ENCODE data around the gene AMPD2. TPM values are rescaled to one million over a fixed set of nuclear protein-coding genes. Genes with fewer than 3 reads are reported as not detected.

AMPD2 gene
- total RNA-seq, 1 experiment from 2014 or later = 69.9 TPM

GRCh38 chr1:109636201-109636952 is 16.7 kb downstream of the AMPD2 start:
- intact Hi-C loops (cut with micrococcal nuclease) = no loop called here

GRCh38 chr1:109637446-109637845 is 17.8 kb downstream of the AMPD2 start:
- Histone ChIP-seq H4K20me1 (ENCODE audit: insufficient read depth) (no peaks in the 10 kb centered on the region), H3K9me2 (ENCODE audit: insufficient read depth) (no peaks in the 10 kb centered on the region), H3K9ac (ENCODE audit: low read length) (no peak overlapping the region), H3K4me3 (replicated peaks in 1 of 2; ENCODE audit: low read depth in 1 of 2, low read length in 2 of 2) (no peak overlapping the region), H3K9me3 (ENCODE audit: control insufficient read depth in 1 of 2, insufficient read depth in 1 of 2, low read depth in 1 of 2, low read length in 2 of 2) (no peaks in the 10 kb centered on the region), H3K4me1 (ENCODE audit: control insufficient read depth in 1 of 2, insufficient read depth in 2 of 2, low read length in 2 of 2) (peaks cover 12 to 19% of the 10 kb centered on the region in 2 experiments), H3K36me3 (ENCODE audit: control insufficient read depth in 1 of 2, insufficient read depth in 2 of 2, low read length in 2 of 2) (no peaks in the 10 kb centered on the region), H3K79me2 (ENCODE audit: insufficient read depth, low read length) (no peaks in the 10 kb centered on the region), H3K4me2 (ENCODE audit: low read length) (no peak overlapping the region), H3K27me3 (ENCODE audit: insufficient read depth, low read length) (no peaks in the 10 kb centered on the region), H3K27ac (ENCODE audit: low read depth, low read length) (no peak overlapping the region), H2AFZ (ENCODE audit: low read depth, low read length, poor library complexity, severe bottlenecking) (no peak overlapping the region)
- ChIA-PET CTCF (interaction anchor here (1.0 to 1.2 kb wide), 3 partner anchors 9 to 91 kb away, joined by 3 to 5 read pairs (median 3); no protein-coding TSS in a partner anchor), RAD21 (ENCODE audit: low non-redundant PET in 1 of 2, low total read pairs in 2 of 2, uncharacterized antibody in 2 of 2, unreplicated experiment in 2 of 2) (no interaction called here), POLR2A (interaction anchor here (2.6 kb wide), 1 partner anchor 89 kb away, joined by 11 read pairs; the partner anchor contains the start of gene GNAI3)
- DNase-seq (ENCODE audit: low read depth, low spot score) (no peak), ATAC-seq (no peak)
- BruUV-seq (replicated peaks) = no TSS peak
- intact Hi-C loops (cut with micrococcal nuclease) = no loop called here
- TF ChIP-seq CTCF (IDR thresholded peaks at IDR 0.05 in 2 of 3, conservative IDR thresholded peaks at IDR 0.05 in 1 of 3; ENCODE audit: borderline replicate concordance in 1 of 3, insufficient read depth in 1 of 3, low read depth in 2 of 3, low read length in 2 of 3) (no peak), POLR2AphosphoS5 (IDR thresholded peaks at IDR 0.05; ENCODE audit: low read depth, low read length) (no peak), ATF3 (IDR thresholded peaks at IDR 0.05) (no peak), YY1 (IDR thresholded peaks at IDR 0.05; ENCODE audit: extremely low read depth, insufficient replicate concordance, low read depth, low read length) (no peak), EGR1 (IDR thresholded peaks at IDR 0.05; ENCODE audit: low read depth) (no peak), EZH2 (IDR thresholded peaks at IDR 0.05) (no peak), TCF7L2 (IDR thresholded peaks at IDR 0.05; ENCODE audit: borderline replicate concordance, extremely low read depth, insufficient read depth, insufficient read length) (no peak), SIN3A (IDR thresholded peaks at IDR 0.05; ENCODE audit: low read depth) (no peak), FOSL1 (IDR thresholded peaks at IDR 0.05; ENCODE audit: low read depth) (no peak), ZBTB33 (IDR thresholded peaks at IDR 0.05; ENCODE audit: extremely low read depth, insufficient replicate concordance, low read length) (no peak), JUND (IDR thresholded peaks at IDR 0.05) (no peak), CBX3 (IDR thresholded peaks at IDR 0.05; ENCODE audit: low read depth) (no peak)

More at GRCh38 chr1:109636201-109636952, 16.7 kb downstream of the AMPD2 start:
- ChIA-PET CTCF (interaction anchor here (1.0 to 1.3 kb wide), 4 partner anchors 8 to 90 kb away, joined by 3 to 5 read pairs (median 4); no protein-coding TSS in a partner anchor), POLR2A (interaction anchor here (1.2 to 2.6 kb wide), 3 partner anchors 16 to 348 kb away, joined by 3 to 11 read pairs (median 4); partner anchors contain the start of genes AHCYL1 and GNAI3), RAD21 (ENCODE audit: low non-redundant PET in 1 of 2, low total read pairs in 2 of 2, uncharacterized antibody in 2 of 2, unreplicated experiment in 2 of 2) (no interaction called here)
- TF ChIP-seq TCF7L2 (IDR thresholded peaks at IDR 0.05; ENCODE audit: borderline replicate concordance, extremely low read depth, insufficient read depth, insufficient read length) = no peak
- TF ChIP-seq POLR2AphosphoS5 (IDR thresholded peaks at IDR 0.05; ENCODE audit: low read depth, low read length) = no peak
- TF ChIP-seq SP1 (IDR thresholded peaks at IDR 0.05; ENCODE audit: low read depth) = no peak
- BruUV-seq (replicated peaks) = no TSS peak
- Histone ChIP-seq H3K36me3 (ENCODE audit: control insufficient read depth in 1 of 2, insufficient read depth in 2 of 2, low read length in 2 of 2) (0 out of 4 replicates have a peak, but pooled peaks cover 0 to 4% of the 10 kb centered on the region in 2 experiments), H3K27me3 (ENCODE audit: insufficient read depth, low read length) (no peaks in the 10 kb centered on the region), H3K79me2 (ENCODE audit: insufficient read depth, low read length) (no peaks in the 10 kb centered on the region), H3K9me3 (ENCODE audit: control insufficient read depth in 1 of 2, insufficient read depth in 1 of 2, low read depth in 1 of 2, low read length in 2 of 2) (no peaks in the 10 kb centered on the region), H3K27ac (ENCODE audit: low read depth, low read length) (no peak overlapping the region; the same call in 1 of the 2 replicates), H3K4me1 (ENCODE audit: control insufficient read depth in 1 of 2, insufficient read depth in 2 of 2, low read length in 2 of 2) (peaks cover 12 to 19% of the 10 kb centered on the region in 2 experiments), H3K4me3 (replicated peaks in 1 of 2; ENCODE audit: low read depth in 1 of 2, low read length in 2 of 2) (no peak overlapping the region), H3K9ac (ENCODE audit: low read length) (no peak overlapping the region), H3K9me2 (ENCODE audit: insufficient read depth) (no peaks in the 10 kb centered on the region), H2AFZ (ENCODE audit: low read depth, low read length, poor library complexity, severe bottlenecking) (peak overlapping the region; percentile 7), H4K20me1 (ENCODE audit: insufficient read depth) (no peaks in the 10 kb centered on the region), H3K4me2 (ENCODE audit: low read length) (peak overlapping the region; percentile 47)
- peak; percentile 41; the same call in 1 of the 2 replicates for ATAC-seq
- DNase-seq (ENCODE audit: low read depth, low spot score) = no peak
